ENCODE data around the gene IGSF21. TPM values are rescaled to one million over a fixed set of nuclear protein-coding genes. Genes with fewer than 3 reads are reported as not detected.
A peak's percentile ranks its signal among the peaks of the same experiment; 100 is the strongest.

The IGSF21 gene
- total RNA-seq, 1 experiment from 2014 or later = not detected

DNA sequence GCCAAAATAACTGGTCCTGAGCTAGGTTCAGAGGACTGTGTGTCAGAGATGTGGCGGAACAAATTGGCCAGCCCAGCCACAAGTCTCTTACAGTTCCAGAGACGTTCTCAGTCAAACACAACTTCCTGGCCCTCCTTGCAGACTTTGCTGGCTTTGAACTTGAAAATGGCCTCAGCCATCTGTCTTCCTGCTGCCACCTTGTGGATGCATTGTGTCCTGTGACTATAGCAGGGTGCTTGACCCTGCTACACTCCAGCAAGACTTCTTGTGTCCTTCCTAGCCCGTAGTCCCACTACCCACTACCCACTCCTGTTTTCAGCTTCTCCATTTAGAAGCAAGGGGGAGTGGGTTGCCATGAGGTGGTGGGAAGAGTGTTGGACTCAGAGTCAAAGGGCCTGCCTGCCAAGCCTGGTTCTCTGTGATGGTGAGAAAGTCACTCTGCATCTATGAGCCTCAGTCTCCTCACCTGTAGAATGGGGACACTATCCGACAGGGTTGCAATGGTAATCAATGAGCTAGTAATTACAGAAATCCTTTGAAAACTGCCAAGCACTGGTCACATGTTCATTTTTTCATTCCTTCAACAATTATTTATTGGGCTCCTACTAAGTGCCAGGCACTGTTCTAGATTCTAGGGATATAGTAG is 109.9 kb downstream of the IGSF21 start:
- no peak overlapping the region for H3K27ac Mint-ChIP-seq (ENCODE audit: low read depth, unreplicated experiment)
- H3K4me1 Mint-ChIP-seq (ENCODE audit: insufficient read depth, unreplicated experiment) = no peaks in the 10 kb centered on the region
- TF ChIP-seq, protein P1, sequence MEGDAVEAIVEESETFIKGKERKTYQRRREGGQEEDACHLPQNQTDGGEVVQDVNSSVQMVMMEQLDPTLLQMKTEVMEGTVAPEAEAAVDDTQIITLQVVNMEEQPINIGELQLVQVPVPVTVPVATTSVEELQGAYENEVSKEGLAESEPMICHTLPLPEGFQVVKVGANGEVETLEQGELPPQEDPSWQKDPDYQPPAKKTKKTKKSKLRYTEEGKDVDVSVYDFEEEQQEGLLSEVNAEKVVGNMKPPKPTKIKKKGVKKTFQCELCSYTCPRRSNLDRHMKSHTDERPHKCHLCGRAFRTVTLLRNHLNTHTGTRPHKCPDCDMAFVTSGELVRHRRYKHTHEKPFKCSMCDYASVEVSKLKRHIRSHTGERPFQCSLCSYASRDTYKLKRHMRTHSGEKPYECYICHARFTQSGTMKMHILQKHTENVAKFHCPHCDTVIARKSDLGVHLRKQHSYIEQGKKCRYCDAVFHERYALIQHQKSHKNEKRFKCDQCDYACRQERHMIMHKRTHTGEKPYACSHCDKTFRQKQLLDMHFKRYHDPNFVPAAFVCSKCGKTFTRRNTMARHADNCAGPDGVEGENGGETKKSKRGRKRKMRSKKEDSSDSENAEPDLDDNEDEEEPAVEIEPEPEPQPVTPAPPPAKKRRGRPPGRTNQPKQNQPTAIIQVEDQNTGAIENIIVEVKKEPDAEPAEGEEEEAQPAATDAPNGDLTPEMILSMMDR (IDR thresholded peaks at IDR 0.05; ENCODE audit: unreplicated experiment) = no peak
- CTCF ChIA-PET = interaction anchor here (0.6 to 1.0 kb wide), 3 partner anchors 11 to 33 kb away, joined by 3 to 5 read pairs (median 4); no protein-coding TSS in a partner anchor
- peaks cover 42% of the 10 kb centered on the region for H3K27me3 Mint-ChIP-seq (ENCODE audit: insufficient read depth, unreplicated experiment)
- no peaks in the 10 kb centered on the region for H3K9me3 Mint-ChIP-seq (ENCODE audit: unreplicated experiment)
- DNase-seq (ENCODE audit: unreplicated experiment) = peak; percentile 30
- no peak overlapping the region for H3K4me3 Mint-ChIP-seq (ENCODE audit: unreplicated experiment)
- no peaks in the 10 kb centered on the region for H3K36me3 Mint-ChIP-seq (ENCODE audit: insufficient read depth, unreplicated experiment)
- POLR2A ChIA-PET = interaction anchor here (0.6 to 1.2 kb wide), 2 partner anchors 11 to 510 kb away, joined by 3 to 4 read pairs; no protein-coding TSS in a partner anchor
- no TSS peak for BruUV-seq (replicated peaks)
- intact Hi-C loops (cut with micrococcal nuclease) = loop anchor here (1.0 kb wide), 1 partner anchor 294 kb away; no protein-coding TSS in a partner anchor

DNA sequence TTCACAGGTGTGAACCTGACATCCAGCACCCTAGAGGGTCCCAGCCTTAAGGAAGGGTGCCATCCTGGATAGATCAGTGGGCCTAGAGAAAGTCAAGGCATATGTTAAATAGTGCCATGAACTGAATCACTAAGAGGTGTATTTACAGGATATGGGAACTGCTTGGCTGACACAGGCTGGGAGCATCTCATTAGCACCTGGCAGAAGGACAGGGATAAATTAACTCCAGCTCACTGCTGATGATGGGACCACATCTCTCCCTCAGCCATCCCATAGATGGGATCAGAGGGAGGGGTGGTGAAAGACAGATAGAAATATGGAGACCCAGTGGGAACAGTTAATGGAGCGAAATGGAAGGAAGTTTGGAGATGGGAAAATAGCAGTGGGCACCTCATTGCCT is 122.0 kb downstream of the IGSF21 start:
- Mint-ChIP-seq H3K27me3 (ENCODE audit: insufficient read depth, unreplicated experiment) (peaks cover 11% of the 10 kb centered on the region), H3K36me3 (ENCODE audit: insufficient read depth, unreplicated experiment) (no peaks in the 10 kb centered on the region), H3K9me3 (ENCODE audit: unreplicated experiment) (no peaks in the 10 kb centered on the region), H3K4me3 (ENCODE audit: unreplicated experiment) (no peak overlapping the region), H3K27ac (ENCODE audit: low read depth, unreplicated experiment) (no peak overlapping the region), H3K4me1 (ENCODE audit: insufficient read depth, unreplicated experiment) (no peaks in the 10 kb centered on the region)
- ChIA-PET POLR2A (no interaction called here), CTCF (interaction anchor here (0.7 kb wide), 1 partner anchor 13 kb away, joined by 3 read pairs; no protein-coding TSS in a partner anchor)
- no peak for DNase-seq (ENCODE audit: unreplicated experiment)
- no TSS peak for BruUV-seq (replicated peaks)
- TF ChIP-seq, protein P1 (IDR thresholded peaks at IDR 0.05; ENCODE audit: unreplicated experiment) = no peak
- intact Hi-C loops (cut with micrococcal nuclease) = no loop called here

DNA sequence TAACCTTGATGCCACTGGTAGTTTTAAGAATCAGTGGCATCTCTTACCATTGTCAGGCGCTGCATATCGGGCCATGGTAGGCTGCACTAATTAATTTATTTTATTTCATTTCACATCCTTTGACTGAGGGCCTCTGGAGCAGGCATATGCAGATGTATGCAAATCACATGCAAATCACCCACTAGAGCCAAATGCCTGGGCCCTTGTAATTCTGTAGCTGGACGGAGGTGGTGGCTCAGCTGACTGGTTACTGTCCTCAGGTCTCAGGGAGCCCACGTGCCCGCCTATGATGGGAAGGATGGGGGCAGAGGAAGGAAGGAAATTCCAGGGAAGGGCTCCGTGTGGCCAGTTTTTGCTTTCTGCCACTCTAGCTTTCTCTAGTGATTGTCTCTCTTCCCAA is 122.7 kb downstream of the IGSF21 start:
- ChIA-PET CTCF (interaction anchor here (0.7 kb wide), 1 partner anchor 12 kb away, joined by 3 read pairs; no protein-coding TSS in a partner anchor), POLR2A (no interaction called here)
- H3K36me3 Mint-ChIP-seq (ENCODE audit: insufficient read depth, unreplicated experiment) = no peaks in the 10 kb centered on the region
- peaks cover 4% of the 10 kb centered on the region for H3K27me3 Mint-ChIP-seq (ENCODE audit: insufficient read depth, unreplicated experiment)
- no peaks in the 10 kb centered on the region for H3K4me1 Mint-ChIP-seq (ENCODE audit: insufficient read depth, unreplicated experiment)
- H3K27ac Mint-ChIP-seq (ENCODE audit: low read depth, unreplicated experiment) = no peak overlapping the region
- BruUV-seq (replicated peaks) = no TSS peak
- intact Hi-C loops (cut with micrococcal nuclease) = no loop called here
- H3K4me3 Mint-ChIP-seq (ENCODE audit: unreplicated experiment) = no peak overlapping the region
- H3K9me3 Mint-ChIP-seq (ENCODE audit: unreplicated experiment) = no peaks in the 10 kb centered on the region
- TF ChIP-seq, protein P1 (IDR thresholded peaks at IDR 0.05; ENCODE audit: unreplicated experiment) = no peak
- no peak for DNase-seq (ENCODE audit: unreplicated experiment)

DNA sequence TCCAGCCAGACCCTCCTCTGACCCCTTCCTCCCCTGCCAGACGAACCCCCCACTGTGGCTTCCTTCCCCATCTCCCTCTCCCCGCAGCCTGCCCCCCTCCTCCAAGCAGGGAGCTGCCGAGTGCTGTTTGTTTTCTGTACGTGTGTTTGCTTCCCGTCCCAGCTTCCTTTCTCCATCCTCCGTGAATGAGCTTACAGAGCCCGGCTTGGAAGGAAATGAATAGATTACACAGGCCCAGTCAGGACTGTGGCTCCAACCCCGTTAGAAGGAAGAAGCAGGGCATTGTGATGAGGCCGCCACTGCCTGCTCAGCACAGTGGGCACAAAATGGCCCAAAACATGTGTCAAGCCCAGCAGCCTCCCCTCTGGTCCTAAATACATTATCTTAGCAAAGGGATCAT is 123.2 kb downstream of the IGSF21 start:
- TF ChIP-seq, protein P1 (IDR thresholded peaks at IDR 0.05; ENCODE audit: unreplicated experiment) = no peak
- no peak for DNase-seq (ENCODE audit: unreplicated experiment)
- Mint-ChIP-seq H3K4me3 (ENCODE audit: unreplicated experiment) (no peak overlapping the region), H3K27me3 (ENCODE audit: insufficient read depth, unreplicated experiment) (no peaks in the 10 kb centered on the region), H3K36me3 (ENCODE audit: insufficient read depth, unreplicated experiment) (no peaks in the 10 kb centered on the region), H3K4me1 (ENCODE audit: insufficient read depth, unreplicated experiment) (no peaks in the 10 kb centered on the region), H3K9me3 (ENCODE audit: unreplicated experiment) (no peaks in the 10 kb centered on the region), H3K27ac (ENCODE audit: low read depth, unreplicated experiment) (no peak overlapping the region)
- POLR2A ChIA-PET = no interaction called here
- intact Hi-C loops (cut with micrococcal nuclease) = no loop called here
- CTCF ChIA-PET = no interaction called here
- BruUV-seq (replicated peaks) = no TSS peak
